ENCODE data around the gene CYP4F8.

GRCh38 chr19:15679089-15679488, 64.1 kb downstream of the CYP4F8 start:
- TF ChIP-seq, protein P1, sequence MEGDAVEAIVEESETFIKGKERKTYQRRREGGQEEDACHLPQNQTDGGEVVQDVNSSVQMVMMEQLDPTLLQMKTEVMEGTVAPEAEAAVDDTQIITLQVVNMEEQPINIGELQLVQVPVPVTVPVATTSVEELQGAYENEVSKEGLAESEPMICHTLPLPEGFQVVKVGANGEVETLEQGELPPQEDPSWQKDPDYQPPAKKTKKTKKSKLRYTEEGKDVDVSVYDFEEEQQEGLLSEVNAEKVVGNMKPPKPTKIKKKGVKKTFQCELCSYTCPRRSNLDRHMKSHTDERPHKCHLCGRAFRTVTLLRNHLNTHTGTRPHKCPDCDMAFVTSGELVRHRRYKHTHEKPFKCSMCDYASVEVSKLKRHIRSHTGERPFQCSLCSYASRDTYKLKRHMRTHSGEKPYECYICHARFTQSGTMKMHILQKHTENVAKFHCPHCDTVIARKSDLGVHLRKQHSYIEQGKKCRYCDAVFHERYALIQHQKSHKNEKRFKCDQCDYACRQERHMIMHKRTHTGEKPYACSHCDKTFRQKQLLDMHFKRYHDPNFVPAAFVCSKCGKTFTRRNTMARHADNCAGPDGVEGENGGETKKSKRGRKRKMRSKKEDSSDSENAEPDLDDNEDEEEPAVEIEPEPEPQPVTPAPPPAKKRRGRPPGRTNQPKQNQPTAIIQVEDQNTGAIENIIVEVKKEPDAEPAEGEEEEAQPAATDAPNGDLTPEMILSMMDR (IDR thresholded peaks at IDR 0.05) = no peak
- no peak for TF ChIP-seq POLR2A (IDR thresholded peaks at IDR 0.05)

Measured in vagina (tissue), 2 donors.